SU-DHL-6 (cell line): ENCODE measurements around the gene TMEM229B.

ENCODE experiments used
- EZH2phosphoT487 ChIP-seq: fragments of 200-600 bp; sonication (generic), shearing (Covaris generic); conservative IDR thresholded peaks from 2 replicates; pipeline ENCODE4 v1.6.1; 2018; ENCODE audit warnings: mild to moderate bottlenecking, antibody characterized with exemption, low read length, moderate library complexity, mixed read lengths
- TF ChIP-seq, protein P1 (sequence below): fragments of 200-600 bp; sonication (generic); IDR thresholded peaks from one replicate; pipeline ENCODE4 v1.5.1; 2017; ENCODE audit warnings: antibody characterized with exemption, mild to moderate bottlenecking, low read length, moderate library complexity; ENCODE audit not compliant: insufficient read depth, poor library complexity, severe bottlenecking

GRCh38 chr14:67461341-67461985 lies 27.1 kb downstream of the TMEM229B start:
- TF ChIP-seq, protein P1, sequence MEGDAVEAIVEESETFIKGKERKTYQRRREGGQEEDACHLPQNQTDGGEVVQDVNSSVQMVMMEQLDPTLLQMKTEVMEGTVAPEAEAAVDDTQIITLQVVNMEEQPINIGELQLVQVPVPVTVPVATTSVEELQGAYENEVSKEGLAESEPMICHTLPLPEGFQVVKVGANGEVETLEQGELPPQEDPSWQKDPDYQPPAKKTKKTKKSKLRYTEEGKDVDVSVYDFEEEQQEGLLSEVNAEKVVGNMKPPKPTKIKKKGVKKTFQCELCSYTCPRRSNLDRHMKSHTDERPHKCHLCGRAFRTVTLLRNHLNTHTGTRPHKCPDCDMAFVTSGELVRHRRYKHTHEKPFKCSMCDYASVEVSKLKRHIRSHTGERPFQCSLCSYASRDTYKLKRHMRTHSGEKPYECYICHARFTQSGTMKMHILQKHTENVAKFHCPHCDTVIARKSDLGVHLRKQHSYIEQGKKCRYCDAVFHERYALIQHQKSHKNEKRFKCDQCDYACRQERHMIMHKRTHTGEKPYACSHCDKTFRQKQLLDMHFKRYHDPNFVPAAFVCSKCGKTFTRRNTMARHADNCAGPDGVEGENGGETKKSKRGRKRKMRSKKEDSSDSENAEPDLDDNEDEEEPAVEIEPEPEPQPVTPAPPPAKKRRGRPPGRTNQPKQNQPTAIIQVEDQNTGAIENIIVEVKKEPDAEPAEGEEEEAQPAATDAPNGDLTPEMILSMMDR, result no peak
- no peak for TF ChIP-seq EZH2phosphoT487
